IPS-18c (cell line): ENCODE measurements around the gene CTU2.
A peak's percentile ranks its signal among the peaks of the same experiment; 100 is the strongest.
"Not testable (repeated sequence)": the region's sequence is repeated elsewhere in the genome, so short reads cannot be mapped to it uniquely, and the experiment has no call there.

Experiments
- H3K4me3 ChIP-seq: 2 replicates; pipeline ENCODE4 v1.7.0; 2013; ENCODE audit warnings: low read depth, mild to moderate bottlenecking, low read length, moderate library complexity; ENCODE audit not compliant: insufficient read depth
- H3K9me3 ChIP-seq: one replicate; pipeline ENCODE4 v1.6.1; 2013; ENCODE audit warnings: mild to moderate bottlenecking, low read length, moderate library complexity; ENCODE audit not compliant: control insufficient read depth, insufficient read depth

Gene CTU2

DNA sequence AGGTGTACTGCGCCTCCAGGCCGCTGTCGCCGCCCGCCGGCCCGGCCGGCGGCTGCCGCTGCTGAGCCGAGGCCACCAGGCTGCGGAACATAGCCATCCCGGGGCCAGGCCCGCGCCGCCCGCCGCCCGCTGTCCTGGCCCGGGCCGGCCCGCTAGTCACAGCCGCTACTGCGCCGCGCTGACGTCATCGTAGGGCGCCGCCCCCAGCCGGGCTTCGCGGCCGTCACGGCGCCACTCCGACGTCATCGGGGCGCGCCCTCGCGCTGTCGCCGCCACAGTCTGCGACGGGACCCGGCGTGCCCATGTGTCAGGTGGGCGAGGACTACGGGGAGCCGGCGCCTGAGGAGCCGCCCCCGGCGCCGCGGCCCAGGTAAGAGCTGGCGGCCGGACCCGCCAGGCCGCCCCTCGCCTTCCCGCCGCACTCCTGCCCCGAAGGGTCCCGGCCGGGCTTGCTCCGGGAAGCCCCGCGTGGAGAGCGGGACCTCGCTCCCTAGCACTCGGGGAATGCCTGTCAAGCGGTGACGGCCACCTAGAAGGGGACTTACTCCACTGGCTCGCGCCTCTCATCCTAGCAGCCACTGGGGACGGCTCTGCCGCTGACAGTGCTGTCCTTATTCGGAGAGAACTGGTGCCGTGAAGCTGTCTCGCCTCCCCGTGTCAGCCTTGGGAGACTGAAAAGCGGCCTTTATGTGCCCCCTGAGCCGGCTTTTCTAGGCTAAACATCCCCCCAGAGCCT is at the start of gene CTU2, which contains the start of gene RNF166:
CTU2 (plus strand) TSS at position 275 of the 736 bp plus-strand sequence; CDS start at position 303, 28 bp downstream.
RNF166 (minus strand) TSS at position 180 of the 736 bp plus-strand sequence; CDS start at position 97, 83 bp downstream.
- peak within 1 kb of the TSS; percentile 96 for H3K4me3 ChIP-seq
- H3K9me3 ChIP-seq = no peaks in the 10 kb centered on the region

DNA sequence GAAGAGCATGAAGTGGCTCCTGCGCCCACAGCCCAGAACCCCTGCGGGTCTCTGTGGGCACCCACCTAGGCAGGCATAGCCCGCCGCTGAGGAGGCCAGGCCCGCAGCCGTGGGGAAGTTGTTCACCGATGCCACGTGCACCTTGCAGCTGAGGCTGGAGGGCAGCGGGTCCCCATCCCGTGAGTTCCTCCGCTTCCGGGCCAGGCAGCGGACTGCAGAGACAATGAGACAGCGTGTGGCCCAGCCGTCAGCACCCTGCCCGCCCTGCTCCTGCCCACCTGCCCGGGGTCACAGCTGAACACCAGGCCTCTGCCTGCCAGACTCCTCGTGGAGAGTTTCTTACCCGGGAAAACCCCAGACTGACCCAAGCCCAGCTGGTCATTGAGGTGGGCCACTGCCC is 48.9 kb upstream of the CTU2 start:
- no peak overlapping the region for H3K4me3 ChIP-seq
- no peaks in the 10 kb centered on the region for H3K9me3 ChIP-seq

DNA sequence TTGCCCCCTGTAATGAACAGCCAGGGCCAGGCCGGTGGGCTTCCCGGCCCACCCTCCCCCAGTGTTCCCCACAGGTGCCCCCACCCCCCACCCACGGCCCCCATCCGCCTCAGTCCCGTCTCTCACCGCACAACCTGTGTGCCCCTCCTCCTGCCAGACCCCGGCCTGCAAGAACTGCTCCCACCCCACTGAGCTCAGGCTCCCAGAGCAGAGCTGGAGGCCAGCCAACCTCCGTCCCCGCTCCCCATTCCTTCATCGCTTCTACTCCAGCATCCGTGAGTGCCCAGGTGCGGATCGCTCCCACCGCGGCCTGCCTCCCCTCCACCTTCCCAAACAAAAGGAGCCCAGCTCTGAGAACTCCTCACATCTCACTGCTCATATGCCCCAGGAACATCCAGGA is 47.6 kb upstream of the CTU2 start:
- Histone ChIP-seq H3K4me3 (no peak overlapping the region), H3K9me3 (no peaks in the 10 kb centered on the region)

DNA sequence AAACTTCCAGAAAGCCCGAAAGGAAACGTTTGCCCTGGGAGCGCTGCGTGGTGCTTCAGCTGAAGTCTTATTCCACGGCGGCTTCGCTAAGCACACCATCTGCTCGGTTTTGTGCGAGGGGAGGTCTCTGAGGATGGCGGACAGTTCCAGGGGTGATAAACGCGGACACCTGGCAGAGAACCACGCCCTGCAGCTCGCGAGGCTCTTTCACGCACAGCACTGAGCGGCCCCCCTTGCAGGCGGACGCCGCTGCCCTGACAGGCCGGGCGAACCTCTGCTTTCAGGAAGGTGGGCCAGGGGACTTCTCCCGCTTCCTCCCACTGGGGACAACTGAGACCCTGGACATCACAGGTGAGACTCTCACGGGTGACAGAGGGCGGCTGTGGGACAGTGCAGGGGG is 47.1 kb upstream of the CTU2 start:
- H3K9me3 ChIP-seq = no peaks in the 10 kb centered on the region
- no peak overlapping the region for H3K4me3 ChIP-seq

DNA sequence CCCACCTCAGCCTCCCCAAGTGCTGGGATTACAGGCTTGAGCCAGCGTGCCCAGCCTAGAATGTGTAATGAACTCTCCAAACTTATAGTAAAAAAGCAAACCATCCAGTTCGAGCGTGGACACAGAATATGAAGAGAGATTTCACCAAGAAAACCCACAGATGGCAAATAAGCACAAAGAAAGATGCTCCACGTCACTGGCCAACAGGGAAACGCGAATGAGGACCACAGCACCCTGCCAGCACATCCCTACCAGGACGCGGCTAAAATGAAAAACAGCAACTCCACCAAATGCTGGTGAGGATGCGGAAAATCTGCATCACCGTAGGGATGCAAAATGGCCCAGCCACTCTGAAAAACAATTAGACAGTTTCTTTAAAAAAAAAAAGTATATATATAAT is 44.8 kb upstream of the CTU2 start:
- H3K4me3 ChIP-seq = no peak overlapping the region
- no peaks in the 10 kb centered on the region for H3K9me3 ChIP-seq

DNA sequence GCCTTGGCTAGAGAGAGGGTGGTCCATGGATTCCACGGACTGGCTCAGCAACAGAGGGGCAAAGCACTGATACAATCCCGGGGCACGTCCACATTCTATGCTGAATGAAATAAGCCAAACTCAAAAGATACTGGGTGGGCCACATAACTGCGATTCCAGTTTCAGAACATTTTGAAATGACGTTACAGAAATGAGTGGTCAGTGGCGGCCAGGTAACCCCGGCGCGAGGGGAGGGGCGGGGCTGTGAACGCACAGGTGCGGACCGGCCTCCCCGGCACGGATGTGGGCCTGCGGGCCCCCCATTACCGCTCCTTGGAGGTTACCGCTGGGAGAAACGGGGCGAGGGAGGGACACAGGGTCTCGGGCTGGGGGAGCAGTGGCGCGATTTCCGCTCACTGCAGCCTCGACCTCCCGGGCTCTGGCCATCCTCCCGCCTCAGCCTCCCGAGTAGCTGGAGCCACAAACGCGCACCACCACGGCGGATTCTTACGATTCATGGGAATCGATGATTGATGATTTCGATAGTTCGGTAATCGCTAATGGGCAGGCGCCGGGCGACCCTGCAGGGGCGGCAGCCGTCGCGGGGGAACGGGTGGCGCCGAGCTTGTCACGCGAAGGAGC is 44.0 kb upstream of the CTU2 start:
- Histone ChIP-seq H3K9me3 (no peaks in the 10 kb centered on the region), H3K4me3 (peak overlapping the region; percentile 99)

DNA sequence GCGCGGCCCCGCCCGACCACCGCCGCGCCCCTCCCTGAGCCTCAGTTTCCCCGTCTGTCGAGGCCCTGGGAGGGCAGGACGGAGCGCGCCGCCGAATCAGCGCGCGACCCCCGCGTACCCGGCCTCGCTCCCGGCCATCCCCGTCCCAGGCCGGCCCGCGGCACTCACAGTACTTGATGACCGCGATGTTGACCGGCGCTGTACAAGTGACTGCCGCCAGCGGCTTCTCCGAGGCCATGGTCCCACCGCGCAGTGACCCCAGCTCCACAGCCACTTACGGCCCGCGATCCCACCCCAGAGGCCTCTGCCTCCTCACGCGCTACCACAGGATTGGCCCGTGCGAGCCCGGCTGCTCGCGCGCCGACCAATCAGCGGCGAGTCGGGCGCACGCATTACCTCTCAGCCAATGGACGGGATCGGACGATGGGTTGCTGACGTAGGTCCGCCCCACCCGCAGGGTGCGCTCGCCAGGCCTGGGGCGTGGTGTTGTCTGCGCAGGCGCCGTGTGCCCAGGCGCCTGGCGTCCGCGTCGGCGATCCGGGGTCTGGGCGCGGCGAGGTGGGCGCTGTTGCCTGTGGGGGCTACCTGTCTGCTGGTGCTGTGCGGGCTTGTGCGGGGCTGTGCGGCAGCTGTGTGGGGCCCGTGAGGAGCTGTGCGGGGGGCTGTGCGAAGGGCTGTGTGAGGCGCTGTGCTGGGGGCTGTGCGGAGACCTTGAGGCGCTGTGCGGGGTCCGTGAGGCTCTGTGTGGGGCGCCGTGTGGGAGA is 43.3 kb upstream of the CTU2 start, which contains the start of gene MVD:
MVD (minus strand) TSS at position 249 of the 764 bp plus-strand sequence; CDS start at position 238, 11 bp downstream.
- H3K9me3 ChIP-seq = no peaks in the 10 kb centered on the region
- peak within 1 kb of the TSS; percentile 99 for H3K4me3 ChIP-seq

DNA sequence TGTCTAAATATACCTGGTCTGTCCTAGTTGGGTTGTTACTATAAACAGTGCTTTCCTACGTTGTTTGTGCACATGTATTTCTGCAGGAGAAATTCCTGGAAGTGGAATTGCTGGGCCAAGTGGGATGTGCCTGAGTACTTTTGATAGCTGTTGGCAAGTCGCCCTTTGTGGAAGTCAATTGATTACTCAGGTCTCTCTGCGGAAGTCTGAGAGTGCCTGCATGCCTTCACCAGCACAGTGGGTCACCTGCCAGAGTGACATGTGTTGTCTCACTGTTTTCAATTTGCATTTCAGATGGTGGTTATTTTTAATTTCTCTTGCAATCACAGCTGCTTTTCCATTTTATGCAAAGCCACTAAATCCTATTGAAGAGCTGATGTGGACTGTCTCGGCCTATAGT is 41.2 kb upstream of the CTU2 start:
- Histone ChIP-seq H3K9me3 (no peaks in the 10 kb centered on the region), H3K4me3 (no peak overlapping the region)

DNA sequence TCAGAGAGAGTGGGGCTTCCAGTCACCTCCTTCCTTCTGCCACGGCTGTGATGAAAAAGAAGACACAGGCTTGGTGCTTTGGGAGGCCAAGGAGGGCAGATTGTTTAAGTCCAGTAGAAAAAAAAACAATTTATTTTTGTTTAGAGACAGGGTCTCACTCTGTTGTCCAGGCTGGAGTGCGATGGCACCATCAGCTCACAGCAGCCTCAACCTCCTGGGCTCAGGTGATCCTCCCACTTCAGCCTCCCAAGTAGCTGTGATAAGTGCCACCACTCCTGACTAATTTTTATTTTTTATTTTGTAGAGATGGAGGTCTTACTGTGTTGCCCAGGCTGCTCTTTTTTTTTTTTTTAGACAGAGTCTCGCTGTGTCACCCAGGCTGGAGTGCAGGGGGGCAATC is 40.7 kb upstream of the CTU2 start:
- Histone ChIP-seq H3K4me3 (no peak overlapping the region), H3K9me3 (no peaks in the 10 kb centered on the region)

DNA sequence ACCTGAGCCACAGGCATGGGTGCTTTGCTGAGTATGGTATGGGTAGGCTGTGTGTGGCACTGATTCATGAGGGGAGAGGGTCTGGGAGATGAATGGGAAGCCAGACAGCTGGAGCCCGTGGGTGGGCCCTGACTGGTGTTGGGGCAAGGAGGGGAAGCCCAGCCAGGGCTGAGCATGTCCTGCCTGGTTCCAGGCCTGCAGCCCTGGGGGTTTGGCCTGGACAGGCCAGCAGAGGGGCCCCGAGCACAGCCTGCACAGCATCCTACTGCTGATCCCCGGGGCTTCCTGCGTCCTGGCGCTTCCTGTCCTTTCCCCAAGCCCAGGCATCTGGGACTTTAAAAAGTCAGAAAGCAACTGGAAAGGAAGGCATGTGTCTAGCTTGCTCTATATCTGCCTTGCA is 38.8 kb upstream of the CTU2 start:
- H3K4me3 ChIP-seq = no peak overlapping the region
- H3K9me3 ChIP-seq = no peaks in the 10 kb centered on the region

DNA sequence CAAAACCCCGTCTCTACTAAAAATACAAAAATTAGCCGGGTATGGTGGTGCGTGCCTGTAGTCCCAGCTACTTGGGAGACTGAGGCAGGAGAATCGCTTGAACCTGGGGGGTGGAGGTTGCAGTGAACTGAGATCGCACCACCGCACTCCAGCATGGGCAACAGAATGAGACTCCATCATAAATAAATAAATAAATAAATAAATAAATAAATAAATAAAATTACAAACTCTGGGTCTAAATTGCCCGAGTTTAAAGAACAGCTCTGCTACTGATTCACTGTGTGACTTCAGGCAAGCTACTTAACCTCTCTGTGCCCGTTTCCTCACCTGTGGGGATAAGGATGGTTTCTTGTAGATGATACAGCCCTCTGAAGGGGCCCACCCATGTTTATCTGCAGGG is 36.8 kb upstream of the CTU2 start:
- H3K4me3 ChIP-seq = not testable (repeated sequence)

DNA sequence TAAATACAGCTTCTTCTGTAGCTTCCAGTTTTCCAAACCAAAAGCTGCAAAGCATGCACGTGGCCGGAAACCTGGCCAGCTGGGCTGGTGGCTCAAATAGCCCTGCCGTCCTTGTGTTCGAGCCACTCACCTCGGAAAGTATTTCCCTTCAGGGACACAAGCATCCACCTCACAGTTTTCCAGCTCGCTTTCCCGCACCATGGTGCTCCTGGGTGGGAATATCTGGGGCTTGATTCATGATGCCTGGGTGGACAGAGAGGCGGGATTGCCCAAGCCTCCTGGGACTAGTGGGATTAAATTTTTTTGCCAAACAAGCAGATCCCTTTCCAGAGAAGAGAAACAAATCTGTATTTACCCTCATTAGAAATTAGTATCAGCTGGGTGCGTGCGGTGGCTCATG is 36.3 kb upstream of the CTU2 start:
- Histone ChIP-seq H3K9me3 (no peaks in the 10 kb centered on the region), H3K4me3 (no peak overlapping the region)

More for the DNA sequence above, 36.8 kb upstream of the CTU2 start:
- H3K9me3 ChIP-seq = not testable (repeated sequence)

DNA sequence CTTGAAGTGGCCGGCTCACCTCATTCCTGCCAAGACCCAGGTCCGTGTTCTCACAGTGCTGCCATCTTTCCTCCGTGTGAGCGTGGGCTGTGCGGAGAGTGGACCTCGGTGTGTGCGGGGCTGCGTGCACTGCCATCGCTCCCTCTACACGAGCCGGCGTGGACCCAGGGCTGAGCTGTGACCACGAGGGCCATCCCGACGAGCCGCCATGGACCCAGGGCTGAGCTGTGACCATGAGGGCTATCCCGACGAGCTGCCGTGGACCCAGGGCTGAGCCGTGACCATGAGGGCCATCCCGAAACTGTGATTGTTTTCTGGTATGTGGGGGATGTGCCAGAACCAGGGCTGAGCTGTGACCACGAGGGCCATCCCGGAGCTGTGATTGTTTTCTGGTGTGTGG is 34.5 kb upstream of the CTU2 start:
- Histone ChIP-seq H3K9me3 (no peaks in the 10 kb centered on the region), H3K4me3 (no peak overlapping the region)

DNA sequence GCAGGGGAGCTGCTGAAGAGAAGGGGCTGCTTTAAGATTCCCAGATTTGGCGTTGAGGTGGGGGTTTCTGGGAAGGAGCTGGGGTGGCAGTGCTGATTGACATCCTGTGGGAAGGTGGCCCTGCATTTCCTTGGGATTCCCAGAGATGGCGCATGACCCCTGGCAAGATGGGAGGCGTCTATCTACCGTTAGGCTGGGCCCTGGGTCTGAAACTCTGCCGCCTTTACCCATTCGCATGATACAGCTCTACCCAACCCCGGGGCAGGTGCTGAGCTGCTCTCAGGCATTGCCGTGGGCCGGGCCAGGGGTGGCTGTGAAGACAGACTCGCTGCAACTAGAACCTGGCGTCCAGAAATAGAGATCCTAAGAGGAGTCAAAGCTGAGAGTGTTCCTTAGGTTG is 33.5 kb upstream of the CTU2 start:
- Histone ChIP-seq H3K9me3 (no peaks in the 10 kb centered on the region), H3K4me3 (no peak overlapping the region)

DNA sequence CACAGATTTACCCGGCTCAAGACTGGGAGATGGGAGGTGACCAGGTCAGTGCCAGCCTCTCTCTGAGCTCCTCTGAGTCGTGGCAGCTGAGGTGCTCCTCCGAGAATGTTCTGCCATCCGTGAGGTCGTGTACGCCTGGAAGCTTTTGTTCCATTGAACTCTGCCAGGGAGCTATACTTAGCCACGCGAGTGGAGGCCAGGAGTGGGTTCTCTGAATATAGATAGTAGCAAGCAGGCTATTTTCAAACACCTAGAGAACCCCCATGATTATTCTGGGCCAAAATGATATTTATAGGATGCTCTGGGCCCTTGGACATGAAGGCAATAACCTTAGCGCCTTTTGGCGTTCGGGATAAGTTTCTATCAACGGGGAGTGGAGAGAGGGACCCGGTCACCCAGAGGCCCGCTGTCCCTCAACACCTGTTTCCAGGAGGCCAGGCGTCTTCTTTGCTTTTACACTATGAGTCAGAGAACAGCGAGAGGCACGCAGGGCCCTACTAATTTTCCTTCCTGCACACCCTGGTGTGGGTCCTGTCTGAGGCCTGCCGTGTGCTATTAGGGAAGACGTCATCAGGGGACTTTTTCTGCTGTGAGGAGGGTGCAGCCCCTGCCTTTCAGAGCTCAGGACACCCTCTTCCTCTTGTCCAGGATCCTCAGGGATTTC is 32.5 kb upstream of the CTU2 start:
- Histone ChIP-seq H3K9me3 (no peaks in the 10 kb centered on the region), H3K4me3 (no peak overlapping the region)

DNA sequence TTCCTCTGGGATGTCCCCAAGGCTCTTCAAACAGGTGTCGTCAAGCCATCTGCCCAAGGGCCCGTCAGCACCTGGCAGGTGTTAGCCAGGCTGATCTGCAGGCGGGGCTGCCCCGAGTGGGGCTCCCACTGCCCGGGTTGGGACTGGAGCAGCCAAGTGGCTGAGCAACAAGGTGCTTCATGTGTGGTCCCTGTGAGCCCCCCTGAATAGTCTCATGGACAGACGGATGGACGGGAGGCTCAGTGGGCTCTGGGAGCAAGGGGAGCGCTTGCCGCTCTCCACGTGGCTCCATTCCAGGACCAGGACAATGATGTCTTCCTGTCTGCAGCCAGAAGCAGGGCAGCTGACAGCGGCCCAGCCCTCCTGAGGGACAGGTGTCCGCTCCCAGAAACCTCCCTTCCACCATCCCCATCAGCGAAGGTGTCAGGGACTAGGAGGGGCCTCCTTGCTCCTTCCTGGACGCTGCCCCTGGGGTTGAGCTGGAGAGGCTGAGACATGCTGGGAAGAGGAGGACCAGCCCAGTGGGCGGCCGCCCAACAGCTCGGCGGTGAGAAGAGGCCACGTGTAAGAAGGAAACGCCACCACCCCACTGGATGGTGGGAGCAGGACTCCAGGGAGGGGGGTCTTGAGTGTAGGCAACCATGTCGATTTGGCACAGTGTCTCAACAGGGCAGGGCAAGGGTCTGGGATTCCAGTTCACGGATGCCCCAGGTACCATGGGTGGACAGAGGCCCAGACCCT is 29.6 kb upstream of the CTU2 start:
- H3K4me3 ChIP-seq = no peak overlapping the region
- no peaks in the 10 kb centered on the region for H3K9me3 ChIP-seq

DNA sequence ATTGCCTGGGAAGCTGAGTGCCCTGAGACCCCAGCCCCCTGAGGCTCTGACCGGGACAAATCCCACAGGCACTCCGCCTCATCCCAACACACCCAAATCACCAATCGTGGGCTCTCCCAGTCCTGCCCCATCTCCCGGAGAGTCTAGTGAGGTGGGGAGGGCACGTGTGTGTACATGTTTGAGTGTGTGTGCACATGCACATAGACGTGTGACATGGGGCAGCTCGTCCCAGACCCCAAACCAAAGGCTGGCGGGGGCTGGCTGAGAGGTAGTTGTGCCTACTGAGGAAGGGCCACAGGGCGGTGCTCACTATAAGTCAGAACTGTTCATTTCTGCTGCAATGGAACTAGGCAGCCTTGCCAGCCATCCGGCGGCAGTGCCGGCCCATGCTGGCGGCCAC is 28.6 kb upstream of the CTU2 start:
- Histone ChIP-seq H3K4me3 (no peak overlapping the region), H3K9me3 (no peaks in the 10 kb centered on the region)
